HUES48 (cell line): ENCODE results near the gene MISP.

ENCODE experiments used
- H3K27ac ChIP-seq: one replicate; pipeline ENCODE4 v1.7.0; 2013; ENCODE audit warnings: low read depth, low read length, inconsistent platforms
- H3K27me3 ChIP-seq: 2 replicates; pipeline ENCODE4 v1.6.1; 2013; ENCODE audit warnings: mild to moderate bottlenecking, low read length; ENCODE audit not compliant: control insufficient read depth, insufficient read depth
- H3K36me3 ChIP-seq: 2 replicates; pipeline ENCODE4 v1.6.1; 2013; ENCODE audit warnings: low read length; ENCODE audit not compliant: control insufficient read depth, insufficient read depth
- H3K4me1 ChIP-seq: 2 replicates; pipeline ENCODE4 v1.6.1; 2013; ENCODE audit warnings: mild to moderate bottlenecking, low read length; ENCODE audit not compliant: control insufficient read depth, insufficient read depth
- H3K4me3 ChIP-seq: 2 replicates; pipeline ENCODE4 v1.5.1; 2013; ENCODE audit warnings: mild to moderate bottlenecking, low read depth, low read length
- H3K9ac ChIP-seq: 2 replicates; pipeline ENCODE4 v1.6.1; 2013; ENCODE audit warnings: mild to moderate bottlenecking, low read depth, low read length, moderate library complexity
- H3K9me3 ChIP-seq: 2 replicates; pipeline ENCODE4 v1.6.1; 2013; ENCODE audit warnings: low read length; ENCODE audit not compliant: control insufficient read depth, insufficient read depth

MISP gene

GRCh38 chr19:749811-750210 is 1.1 kb upstream of the MISP start:
- Histone ChIP-seq H3K9ac (no peak overlapping the region), H3K9me3 (no peaks in the 10 kb centered on the region), H3K4me1 (no peaks in the 10 kb centered on the region), H3K36me3 (no peaks in the 10 kb centered on the region), H3K4me3 (no peak overlapping the region), H3K27me3 (no peaks in the 10 kb centered on the region), H3K27ac (no peak overlapping the region)

DNA sequence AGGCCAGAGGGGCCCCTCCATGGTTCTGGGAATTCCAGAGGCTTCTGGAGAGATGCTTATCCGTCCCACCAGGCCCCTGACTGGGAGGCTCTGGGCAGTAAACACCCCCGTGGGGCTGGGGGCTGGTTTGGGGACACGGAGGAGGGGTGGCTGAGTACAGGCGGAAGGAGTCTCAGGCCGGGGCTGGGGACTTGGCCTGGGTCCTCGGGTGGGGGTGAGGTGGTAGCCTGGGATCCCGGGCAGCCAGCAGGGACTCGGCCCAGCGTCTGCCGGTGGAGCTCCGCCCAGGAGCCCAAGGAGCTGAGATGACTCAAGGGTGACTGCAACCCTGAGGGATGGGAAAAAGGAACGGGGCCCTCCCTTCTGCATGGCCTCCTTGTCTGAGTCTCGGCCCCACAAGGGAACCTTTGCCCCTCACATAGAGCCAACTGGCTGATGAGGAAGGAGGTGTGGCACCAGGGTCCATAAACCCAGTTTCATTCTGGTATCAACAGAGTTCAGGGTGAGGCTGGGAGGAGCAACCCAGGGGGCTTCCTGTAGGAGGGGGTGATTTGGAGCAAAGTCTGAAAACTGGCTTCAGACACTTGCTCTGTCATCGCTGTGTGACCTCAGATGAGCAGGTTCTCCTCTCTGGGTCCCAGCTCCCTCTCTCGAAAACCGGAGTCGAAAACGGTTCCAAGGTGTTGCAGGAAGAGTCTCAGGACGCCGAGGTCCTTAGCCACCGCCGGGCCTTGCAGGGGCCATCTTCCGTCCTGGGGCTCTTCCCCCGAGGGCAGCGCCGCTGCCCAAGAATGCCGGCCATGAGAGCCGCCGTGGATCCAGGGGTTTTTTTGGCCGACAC is 809 bp downstream of the MISP start:
- Histone ChIP-seq H3K4me3 (no peak overlapping the region), H3K36me3 (no peaks in the 10 kb centered on the region), H3K27me3 (no peaks in the 10 kb centered on the region), H3K4me1 (no peaks in the 10 kb centered on the region), H3K9ac (no peak overlapping the region), H3K27ac (no peak overlapping the region), H3K9me3 (no peaks in the 10 kb centered on the region)

DNA sequence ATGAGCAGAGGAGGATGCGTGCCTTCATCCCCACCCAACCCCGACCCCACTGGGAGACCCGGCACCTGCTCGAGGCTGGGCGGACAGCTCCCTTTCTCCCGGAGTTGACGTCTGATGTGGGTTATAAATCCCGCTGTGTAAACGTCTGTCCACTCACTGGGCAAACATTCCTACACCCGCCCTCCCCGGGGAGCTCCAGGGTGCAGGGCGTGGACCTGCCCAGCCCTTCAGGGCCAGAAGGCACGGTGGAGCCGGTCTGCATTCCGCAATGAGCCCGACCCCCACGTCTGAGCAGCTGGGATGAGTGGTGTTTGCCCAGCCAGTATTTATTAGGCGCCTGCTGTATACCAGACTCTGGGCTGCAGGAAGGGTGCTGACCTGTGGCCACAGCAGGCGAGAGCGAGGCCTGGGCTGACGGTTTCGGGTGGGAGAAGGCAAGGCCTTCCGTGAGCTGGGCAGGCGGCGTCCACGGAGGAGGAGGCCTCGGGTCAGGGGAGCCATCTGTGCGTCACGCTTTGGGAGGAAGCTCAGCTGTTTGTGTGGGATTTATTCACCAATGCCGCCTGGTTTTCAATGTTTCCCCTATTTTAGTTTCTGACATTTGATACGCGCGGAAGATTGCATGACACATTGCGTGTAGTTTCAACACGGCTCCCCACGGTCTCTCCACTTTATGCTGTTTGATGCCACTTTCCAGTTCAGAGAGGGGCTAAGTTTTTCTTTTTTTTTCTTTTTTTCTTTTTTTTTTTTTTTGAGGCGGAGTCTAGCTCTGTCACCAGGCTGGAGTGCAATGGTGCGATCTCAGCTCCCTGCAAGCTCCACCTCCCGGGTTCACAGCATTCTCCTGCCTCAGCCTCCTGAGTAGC is 2.0 kb downstream of the MISP start:
- Histone ChIP-seq H3K4me3 (no peak overlapping the region), H3K4me1 (no peaks in the 10 kb centered on the region), H3K27ac (no peak overlapping the region), H3K36me3 (no peaks in the 10 kb centered on the region), H3K9ac (no peak overlapping the region), H3K9me3 (no peaks in the 10 kb centered on the region), H3K27me3 (no peaks in the 10 kb centered on the region)

DNA sequence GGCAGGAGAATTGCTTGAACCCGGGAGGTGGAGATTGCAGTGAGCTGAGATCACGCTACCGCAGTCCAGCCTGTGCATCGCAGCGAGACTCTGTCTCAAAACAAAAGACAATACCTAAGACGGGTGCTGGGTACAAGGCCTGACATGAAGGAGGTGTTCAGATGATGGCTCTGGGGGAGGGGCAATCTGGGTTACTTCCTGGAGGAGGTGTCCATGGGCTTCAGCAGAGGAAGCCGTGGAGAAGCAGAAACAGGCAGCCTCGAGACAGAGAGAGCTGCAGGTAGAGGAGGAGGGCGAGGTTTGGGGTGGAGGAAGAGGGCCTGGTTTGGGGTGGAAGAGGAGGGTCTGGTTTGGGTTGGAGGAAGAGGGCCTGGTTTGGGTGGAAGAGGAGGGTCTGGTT is 3.6 kb downstream of the MISP start:
- Histone ChIP-seq H3K9ac (no peak overlapping the region), H3K27me3 (no peaks in the 10 kb centered on the region), H3K27ac (no peak overlapping the region), H3K4me3 (no peak overlapping the region), H3K4me1 (no peaks in the 10 kb centered on the region), H3K36me3 (no peaks in the 10 kb centered on the region), H3K9me3 (no peaks in the 10 kb centered on the region)

DNA sequence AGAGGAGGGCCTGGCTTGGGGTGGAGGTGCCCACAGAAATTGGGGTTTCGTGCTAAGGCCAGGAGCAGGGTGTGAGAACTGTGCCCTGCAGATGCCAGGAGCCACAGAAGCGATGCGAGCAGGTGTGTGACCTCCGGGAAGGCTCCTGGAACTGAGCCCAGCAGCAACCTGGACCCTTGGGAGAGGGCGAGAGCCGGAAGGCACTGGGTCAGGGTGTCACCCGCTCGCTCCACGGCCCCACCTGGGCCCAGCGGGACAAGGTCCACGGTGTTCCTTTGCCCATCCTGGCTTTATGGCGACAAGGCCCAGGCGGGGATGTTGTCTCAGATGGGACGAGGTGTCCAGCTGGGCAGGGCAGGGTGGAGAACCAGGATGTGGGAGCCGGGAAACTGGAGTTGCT is 4.2 kb downstream of the MISP start:
- Histone ChIP-seq H3K9ac (no peak overlapping the region), H3K36me3 (no peaks in the 10 kb centered on the region), H3K9me3 (no peaks in the 10 kb centered on the region), H3K4me3 (no peak overlapping the region), H3K27ac (no peak overlapping the region), H3K27me3 (no peaks in the 10 kb centered on the region), H3K4me1 (no peaks in the 10 kb centered on the region)

DNA sequence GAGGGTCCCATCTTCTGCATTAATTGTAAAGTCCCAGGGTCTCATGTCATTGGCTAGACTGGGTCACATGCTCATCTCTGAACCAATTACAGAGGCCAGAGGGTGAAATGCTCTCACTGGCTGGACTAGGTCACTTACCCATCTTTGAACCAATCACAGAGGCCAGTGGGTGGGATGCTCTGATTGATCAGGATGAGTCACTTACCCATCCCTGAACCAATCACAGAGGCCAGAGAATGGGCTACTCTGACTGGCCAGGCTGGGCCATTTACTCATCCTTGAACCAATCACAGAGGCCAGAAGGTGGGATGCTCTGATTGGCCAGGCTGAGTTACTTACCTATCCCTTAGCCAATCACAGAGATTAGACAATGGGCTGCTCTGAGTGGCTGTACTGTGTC is 5.3 kb downstream of the MISP start:
- no peaks in the 10 kb centered on the region for H3K27me3 ChIP-seq
- no peak overlapping the region for H3K9ac ChIP-seq
- H3K27ac ChIP-seq, result no peak overlapping the region
- H3K36me3 ChIP-seq, result no peaks in the 10 kb centered on the region
- H3K9me3 ChIP-seq, result no peaks in the 10 kb centered on the region
- H3K4me3 ChIP-seq, result no peak overlapping the region
- no peaks in the 10 kb centered on the region for H3K4me1 ChIP-seq

DNA sequence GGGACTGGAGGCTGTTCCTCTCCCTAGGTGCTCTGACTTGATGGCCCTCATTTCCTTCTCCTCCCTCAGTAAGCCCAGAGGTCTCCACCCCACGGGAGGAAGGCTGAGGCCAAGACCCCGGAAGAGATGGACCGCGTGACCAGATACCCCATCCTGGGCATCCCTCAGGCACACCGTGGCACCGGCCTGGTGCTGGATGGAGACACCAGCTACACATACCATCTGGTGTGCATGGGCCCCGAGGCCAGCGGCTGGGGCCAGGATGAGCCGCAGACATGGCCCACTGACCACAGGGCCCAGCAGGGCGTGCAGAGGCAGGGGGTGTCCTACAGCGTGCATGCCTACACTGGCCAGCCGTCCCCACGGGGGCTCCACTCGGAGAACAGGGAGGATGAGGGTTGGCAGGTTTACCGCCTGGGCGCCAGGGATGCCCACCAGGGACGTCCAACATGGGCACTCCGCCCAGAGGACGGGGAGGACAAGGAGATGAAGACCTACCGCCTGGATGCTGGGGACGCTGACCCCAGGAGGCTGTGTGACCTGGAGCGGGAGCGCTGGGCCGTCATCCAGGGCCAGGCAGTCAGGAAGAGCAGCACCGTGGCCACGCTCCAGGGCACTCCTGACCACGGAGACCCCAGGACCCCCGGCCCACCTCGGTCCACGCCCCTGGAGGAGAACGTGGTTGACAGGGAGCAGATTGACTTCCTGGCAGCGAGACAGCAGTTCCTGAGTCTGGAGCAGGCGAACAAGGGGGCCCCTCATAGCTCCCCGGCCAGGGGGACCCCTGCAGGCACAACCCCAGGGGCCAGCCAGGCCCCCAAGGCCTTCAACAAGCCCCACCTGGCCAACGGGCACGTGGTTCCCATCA is 6.1 kb downstream of the MISP start:
- no peak overlapping the region for H3K9ac ChIP-seq
- H3K36me3 ChIP-seq, result no peaks in the 10 kb centered on the region
- H3K27ac ChIP-seq, result no peak overlapping the region
- no peak overlapping the region for H3K4me3 ChIP-seq
- no peaks in the 10 kb centered on the region for H3K4me1 ChIP-seq
- no peaks in the 10 kb centered on the region for H3K9me3 ChIP-seq
- no peaks in the 10 kb centered on the region for H3K27me3 ChIP-seq

DNA sequence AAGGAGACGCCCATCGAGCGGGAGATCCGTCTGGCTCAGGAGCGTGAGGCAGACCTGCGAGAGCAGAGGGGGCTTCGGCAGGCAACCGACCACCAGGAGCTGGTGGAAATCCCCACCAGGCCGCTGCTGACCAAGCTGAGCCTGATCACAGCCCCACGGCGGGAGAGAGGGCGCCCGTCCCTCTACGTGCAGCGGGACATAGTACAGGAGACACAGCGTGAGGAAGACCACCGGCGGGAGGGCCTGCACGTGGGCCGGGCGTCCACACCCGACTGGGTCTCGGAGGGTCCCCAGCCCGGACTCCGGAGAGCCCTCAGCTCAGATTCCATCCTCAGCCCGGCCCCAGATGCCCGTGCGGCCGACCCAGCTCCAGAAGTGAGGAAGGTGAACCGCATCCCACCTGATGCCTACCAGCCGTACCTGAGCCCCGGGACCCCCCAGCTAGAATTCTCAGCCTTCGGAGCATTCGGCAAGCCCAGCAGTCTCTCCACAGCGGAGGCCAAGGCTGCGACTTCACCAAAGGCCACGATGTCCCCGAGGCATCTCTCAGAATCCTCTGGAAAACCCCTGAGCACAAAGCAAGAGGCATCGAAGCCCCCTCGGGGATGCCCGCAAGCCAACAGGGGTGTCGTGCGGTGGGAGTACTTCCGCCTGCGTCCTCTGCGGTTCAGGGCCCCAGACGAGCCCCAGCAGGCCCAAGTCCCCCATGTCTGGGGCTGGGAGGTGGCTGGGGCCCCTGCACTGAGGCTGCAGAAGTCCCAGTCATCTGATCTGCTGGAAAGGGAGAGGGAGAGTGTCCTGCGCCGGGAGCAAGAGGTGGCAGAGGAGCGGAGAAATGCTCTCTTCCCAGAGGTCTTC is 7.1 kb downstream of the MISP start:
- no peaks in the 10 kb centered on the region for H3K9me3 ChIP-seq
- no peaks in the 10 kb centered on the region for H3K27me3 ChIP-seq

GRCh38 chr19:763181-763580 is 12.3 kb downstream of the MISP start:
- Histone ChIP-seq H3K4me3 (no peak overlapping the region), H3K27ac (no peak overlapping the region), H3K9ac (no peak overlapping the region), H3K9me3 (no peaks in the 10 kb centered on the region), H3K27me3 (no peaks in the 10 kb centered on the region), H3K4me1 (no peaks in the 10 kb centered on the region), H3K36me3 (no peaks in the 10 kb centered on the region)

More for the DNA sequence above, 7.1 kb downstream of the MISP start:
- no peak overlapping the region for H3K9ac ChIP-seq
- no peaks in the 10 kb centered on the region for H3K4me1 ChIP-seq
- H3K27ac ChIP-seq, result no peak overlapping the region
- no peak overlapping the region for H3K4me3 ChIP-seq
- H3K36me3 ChIP-seq, result no peaks in the 10 kb centered on the region

- no peaks in the 10 kb centered on the region for H3K4me1 ChIP-seq
- H3K27me3 ChIP-seq, result no peaks in the 10 kb centered on the region
- no peak overlapping the region for H3K9ac ChIP-seq
- no peak overlapping the region for H3K27ac ChIP-seq
- H3K4me3 ChIP-seq, result no peak overlapping the region
- no peaks in the 10 kb centered on the region for H3K9me3 ChIP-seq
- no peaks in the 10 kb centered on the region for H3K36me3 ChIP-seq
Observed at GRCh38 chr19:763869-764268, 13.0 kb downstream of the MISP start.
